HG02642 (cell line): ENCODE data around the gene TNS1.
A peak's percentile ranks its signal among the peaks of the same experiment; 100 is the strongest.

Source experiments
- ATAC-seq: cut with Tn5 transposase; IDR thresholded peaks from one replicate; pipeline ENCODE4 v1.9.1; 2021; ENCODE audit warnings: mild to moderate bottlenecking; ENCODE audit not compliant: unreplicated experiment, poor library complexity

Gene TNS1

DNA sequence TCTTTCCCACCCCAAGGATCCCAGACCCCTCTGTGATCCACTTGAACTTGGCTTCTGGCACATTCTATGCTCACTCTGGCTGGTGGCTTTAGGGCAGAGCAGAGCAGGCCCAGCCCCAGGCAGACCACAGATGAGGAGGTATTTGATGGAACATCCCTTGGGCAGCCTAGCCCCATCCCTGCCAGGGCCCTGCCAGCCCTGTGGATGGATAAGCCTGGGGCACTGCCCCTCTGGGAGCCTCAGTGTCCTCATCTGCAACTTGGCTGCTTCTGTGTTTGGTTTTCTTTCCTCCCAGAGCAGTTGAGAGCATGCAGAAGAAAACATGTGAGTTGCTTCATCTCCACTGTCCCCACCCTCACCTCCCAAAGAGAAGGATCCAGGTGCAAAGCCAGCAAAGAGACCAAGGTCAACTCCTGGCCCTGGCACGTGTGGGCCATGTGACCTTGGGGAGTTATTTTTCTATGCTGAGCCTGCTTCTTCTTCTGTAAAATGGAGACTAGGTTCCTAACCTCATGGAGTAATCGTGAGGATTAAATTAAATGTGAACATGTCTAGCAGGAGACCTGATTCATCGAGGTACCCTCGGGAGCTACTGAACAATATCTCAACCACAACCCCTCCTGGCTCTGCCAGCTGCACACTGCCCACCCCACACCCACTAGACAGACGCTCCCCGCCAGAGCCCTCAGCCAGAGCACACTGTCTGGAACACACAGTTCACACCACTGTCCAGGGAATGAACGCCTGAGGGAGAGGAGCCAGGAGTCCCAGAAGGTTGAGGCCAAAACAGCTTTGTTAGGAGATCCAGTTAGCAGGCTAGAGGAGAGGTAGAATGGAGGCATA is 14.6 kb upstream of the TNS1 start:
- ATAC-seq: no peak

DNA sequence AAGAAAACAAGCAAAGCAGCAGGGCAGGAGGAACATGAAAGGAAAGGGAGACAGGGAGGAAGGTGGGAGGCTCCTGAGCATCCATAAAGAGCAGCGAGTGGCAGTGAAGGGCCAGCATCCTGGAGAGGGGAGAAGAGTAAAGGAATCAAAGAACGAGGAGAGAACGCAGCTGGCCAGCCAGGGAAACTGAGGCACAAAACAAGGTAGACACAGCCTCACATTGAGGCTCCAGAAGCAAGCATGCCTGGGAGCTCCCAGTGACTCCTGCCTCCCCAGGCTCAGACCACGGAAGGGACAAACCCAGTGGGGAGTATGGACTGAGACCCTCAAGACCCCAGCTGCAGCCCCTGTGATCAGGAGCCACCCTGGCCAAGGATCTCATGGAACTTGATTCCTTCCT is 14.0 kb upstream of the TNS1 start:
- ATAC-seq: no peak

DNA sequence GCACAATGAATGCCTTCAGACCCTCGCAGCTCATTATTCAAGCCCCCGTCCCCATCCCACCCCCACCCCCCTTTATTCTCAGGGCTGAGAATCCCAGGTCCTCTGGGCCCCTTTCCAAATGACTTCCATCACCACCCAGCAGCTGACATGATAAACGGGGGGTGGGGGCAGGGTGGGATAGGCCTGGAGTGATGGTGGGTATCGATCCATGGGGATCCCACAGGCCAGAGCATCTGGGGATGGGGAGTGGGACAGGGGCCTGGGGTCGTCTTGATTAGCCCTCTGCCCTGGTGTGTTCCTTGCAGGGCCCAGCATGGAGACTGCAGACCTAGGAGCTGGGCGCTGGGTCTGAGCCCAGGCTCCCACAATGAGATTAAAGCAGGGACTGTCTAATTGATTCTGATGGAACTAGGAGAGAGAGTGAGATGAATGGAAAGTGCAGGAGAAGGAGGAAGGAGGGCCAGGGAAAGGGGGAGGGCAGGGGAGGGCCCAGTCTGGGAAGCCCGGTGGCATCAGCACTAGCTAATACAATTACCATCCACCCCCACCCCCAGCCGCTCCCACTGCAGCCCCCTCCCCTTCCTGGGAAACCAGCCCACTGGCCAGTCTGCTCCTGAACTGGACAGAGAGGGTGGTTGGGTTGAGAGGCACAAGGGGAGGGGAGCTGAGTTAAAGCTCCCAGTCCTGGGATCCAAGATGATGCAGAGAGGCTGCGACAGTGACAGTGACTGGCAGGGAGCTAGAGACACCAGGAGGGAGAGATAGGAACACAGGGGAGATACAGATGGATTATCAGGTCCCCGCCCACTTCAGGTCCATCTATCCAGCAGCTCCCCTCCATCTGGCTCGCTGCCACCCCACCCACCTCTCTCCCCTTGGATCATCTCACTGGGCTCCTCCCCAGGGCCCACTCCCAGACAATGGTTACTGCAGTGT is 13.1 kb upstream of the TNS1 start:
- ATAC-seq: no peak

DNA sequence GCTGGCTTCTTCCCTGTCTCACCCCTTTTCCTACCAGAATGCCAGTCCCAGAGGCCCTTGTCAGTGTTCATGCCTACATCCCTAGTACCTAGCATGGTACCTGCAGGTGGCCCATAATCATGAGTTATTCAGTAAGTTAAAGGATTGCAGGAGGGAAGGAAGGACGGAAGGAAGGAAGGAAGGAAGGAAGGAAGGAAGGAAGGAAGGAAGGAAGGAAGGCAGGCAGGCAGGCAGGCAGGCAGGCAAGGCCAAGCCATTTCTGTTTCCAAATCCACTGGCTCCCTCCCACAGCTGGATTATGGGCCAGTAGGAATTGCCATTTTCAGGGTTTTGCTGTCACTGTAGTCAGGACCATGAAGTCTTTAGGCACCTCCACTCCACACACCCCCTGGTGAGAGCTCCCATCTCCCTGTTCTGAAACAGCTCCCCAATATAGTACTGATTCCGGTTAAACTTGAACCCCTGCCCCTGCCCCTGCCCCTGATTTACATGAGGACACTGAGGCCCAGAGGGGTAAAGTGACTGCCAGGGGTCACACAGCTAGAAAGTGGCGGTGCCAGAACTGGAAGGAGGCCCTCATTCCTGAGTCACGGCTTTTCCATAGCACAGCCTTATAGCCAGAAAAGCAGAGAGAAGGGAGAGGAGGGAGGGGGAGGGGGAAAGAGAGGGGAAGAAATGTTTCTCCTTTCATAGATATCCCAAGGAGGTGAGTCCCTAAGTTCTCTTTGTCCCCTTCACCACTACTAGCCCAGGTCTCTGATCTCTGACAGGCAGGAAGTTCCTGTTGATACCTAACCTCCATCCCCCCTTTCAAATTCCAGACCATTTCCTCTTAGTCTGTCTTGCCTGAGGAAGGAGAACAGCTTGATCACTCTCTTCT is 12.2 kb upstream of the TNS1 start:
- ATAC-seq: no peak

DNA sequence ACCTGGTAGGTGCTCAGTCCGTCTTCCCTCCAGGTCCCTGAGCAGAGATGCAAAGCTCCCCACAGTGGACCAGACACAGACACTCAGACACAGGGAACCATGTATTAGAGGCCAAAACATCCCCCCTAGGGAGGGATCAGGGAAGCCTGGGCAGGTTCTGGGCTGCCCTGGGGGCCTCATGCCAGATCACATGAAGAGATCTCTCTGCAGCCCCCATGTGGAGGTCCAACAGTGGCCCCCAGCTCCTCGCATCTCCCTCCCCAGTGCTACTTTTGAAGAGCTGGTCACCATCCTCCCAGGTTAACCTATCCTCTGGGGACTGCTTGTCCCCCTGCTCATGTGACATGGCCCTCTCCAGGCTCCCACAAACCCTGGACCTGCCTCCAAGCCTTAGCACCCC is 10.5 kb upstream of the TNS1 start:
- no peak for ATAC-seq

DNA sequence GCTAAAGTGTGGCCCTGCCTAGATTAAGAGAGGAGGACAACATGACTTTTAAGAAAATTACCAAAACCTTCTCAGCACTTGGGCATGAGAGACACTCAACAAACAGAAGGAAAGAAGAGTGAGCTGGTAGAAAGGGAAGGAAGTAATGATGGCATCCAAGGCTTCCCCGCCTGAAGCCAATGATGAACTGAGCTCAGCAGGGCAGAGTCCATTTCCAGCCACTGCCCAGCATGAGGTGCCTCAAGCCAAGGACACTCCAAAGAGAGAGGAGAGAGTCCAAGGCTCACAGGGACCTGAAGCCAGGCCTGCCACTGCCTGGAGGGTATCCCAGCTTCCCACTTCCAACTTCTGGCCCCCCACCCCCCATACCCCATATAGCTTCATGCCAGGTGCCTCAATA is 9.5 kb upstream of the TNS1 start:
- no peak for ATAC-seq

DNA sequence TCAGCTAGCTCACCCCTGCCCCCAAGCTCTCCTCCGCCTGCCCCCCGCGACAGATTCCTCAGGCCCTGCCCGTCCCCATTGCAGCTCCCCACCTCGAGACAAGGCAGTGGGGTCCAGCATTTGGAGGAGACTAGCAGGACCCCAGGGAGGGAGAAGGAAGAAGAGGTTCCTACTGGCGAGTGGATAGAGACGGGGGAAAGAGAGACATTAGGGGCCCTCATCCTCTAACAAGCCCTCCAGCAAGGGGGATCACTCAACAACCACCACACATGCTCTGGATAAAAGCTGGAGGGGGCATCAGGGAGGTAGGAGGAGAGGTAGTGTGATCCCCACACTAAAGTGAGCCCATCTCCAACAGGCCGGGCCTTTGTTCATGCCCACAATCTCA is 8.9 kb upstream of the TNS1 start:
- no peak for ATAC-seq

DNA sequence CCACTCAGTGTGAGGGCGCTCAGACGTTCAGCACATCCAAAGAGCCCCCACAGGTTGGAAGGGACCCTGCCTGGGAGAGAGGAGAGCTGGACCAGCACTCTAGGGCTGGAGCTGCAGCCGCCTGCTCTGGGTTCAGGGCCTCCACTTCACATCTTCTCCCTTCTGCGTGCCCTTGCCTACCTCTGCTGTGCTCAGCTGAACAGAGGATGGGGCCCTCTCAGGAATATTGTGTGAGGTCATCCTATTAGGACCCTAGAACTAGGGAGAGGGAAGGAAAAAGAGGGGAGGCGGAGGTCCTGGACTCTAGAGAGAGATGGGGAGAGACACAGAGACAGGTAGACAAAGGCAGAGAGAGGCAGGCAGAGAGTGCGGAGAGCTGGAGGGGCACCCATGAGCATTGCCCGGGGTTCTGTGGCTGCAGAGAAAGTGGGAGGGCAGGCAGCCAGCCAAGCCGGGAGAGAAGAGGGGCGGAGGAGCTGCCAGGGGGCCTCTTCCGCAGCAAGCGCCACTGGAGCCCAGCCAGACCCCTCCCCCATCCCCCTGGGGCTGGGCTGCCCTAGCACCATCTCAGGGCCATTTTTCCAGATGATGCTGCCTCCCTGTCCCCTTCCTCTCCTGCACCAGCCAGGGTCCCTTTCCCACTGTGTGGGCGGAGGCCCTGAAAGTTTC is 8.3 kb upstream of the TNS1 start:
- no peak for ATAC-seq

DNA sequence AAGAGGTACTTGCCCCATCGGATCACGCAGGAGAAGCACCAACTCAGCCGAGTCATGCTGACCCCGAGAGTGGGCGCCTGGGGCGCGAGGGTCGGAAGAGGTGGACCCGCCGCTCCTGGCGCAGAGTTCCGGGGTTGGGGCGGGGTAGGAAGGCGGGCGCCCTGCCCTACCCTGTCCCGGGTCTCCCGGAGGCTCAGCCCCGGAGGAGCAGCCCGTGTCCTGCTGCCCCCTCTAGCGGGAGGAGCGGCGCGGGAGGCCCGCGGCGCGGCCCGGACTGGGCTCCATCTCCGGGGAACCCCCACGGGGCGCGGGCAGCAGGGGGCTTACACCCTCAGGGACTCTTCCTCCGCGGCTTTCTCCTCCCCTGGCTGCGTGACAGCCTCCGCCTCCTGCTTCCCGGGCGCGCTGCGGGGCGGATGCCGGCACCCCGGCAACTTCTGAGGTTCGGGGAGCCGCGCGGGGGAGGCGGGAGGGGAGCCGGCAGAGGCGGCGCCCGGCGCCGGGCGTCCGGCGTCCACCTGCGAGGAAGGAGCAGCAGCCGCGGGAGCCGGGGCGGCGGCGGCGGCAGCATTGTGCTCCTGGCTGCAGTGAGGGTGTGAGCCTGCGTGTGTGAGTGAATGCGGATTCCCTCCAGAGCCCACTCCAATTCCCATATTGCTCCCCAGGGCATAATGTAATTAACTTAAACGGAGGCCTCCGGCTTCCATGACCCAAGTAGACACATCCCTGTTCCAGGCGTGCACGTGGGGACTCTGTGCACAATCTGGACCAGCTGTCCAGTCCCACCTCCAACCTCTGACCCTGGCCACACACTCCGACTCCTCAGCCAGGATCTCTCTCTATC is 7.6 kb upstream of the TNS1 start:
- peak; percentile 47 for ATAC-seq

DNA sequence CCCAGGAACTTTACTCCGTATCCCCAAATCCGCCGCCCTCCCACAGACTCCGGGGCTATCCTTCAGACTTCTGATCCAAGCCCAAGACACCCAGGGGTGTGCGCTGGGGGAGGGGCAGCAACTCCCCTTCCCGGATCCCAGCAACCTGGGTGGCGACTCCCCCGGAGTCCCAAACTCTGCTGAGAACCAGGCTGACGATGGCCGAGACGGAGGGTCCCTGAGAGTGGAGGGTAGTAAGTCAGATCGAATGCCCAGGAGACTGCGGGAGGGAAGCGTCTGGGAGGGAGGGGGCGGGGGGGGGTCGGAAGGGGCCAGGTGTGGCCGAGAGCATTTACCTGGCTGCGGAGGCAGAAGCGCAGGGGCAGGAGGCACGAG is 7.0 kb upstream of the TNS1 start:
- no peak for ATAC-seq

DNA sequence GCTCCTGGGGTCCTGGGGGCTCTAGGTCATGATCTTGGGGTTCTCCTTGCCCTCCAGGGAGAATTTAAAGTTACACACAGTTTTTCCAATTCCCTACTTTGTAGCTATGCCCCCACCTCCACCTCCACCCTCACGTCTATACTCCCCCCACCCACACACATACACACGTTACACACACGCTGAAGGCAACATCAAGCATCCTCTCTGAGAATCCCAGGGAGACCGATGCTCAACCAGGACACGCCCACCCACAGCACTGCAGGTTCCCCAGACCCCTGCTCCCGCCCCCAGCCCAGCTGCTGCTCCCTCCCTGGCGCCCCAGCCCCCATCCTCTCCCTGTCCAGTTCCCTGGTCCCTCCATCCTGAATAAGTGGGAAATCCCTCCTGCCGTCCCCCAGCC is 6.4 kb upstream of the TNS1 start:
- no peak for ATAC-seq

DNA sequence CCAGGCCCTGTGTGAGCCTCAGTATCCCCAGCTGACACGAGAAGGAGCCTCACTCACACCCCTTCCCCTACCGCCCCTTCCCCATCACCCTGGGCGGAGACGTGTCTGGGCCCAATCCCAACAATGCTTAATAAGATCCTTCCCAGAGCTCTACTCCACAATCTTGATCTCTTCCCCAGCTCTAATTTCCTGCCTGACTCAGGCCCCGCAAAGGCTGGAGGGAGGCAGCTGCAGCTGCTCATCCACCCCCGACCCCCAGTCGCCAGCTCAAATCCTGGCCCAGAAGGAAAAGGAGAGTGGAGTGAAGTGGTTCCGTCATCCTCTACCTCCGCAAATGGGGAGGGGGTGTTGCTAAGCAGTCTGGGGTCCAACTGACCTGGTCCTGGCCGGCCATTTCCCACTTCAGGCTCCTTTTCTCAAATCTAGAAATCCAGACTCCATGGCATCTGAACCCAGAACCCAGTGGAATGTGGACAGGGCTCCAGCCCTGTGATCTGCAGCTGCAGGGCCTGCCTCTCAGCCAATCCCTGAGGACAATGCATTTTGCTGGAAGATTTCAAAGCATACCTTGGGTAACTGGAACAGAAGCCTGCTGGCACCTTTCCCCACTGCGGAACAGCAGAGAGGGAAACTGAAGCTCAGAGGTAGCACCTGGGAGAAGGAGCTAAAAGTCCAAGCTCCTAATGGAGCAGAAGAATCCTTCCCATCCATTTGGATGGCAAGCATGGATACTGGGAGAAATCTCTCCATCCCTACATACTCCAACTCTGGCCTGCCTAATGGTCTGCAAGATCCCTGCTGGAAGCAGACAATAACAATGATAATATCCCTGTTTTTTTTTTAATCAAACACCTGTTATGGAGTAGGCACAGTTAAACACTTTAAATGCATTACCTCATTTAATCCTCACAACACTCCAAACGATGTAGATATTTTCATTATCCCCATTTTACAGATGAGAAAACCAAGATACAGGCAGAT is 5.6 kb upstream of the TNS1 start:
- no peak for ATAC-seq

DNA sequence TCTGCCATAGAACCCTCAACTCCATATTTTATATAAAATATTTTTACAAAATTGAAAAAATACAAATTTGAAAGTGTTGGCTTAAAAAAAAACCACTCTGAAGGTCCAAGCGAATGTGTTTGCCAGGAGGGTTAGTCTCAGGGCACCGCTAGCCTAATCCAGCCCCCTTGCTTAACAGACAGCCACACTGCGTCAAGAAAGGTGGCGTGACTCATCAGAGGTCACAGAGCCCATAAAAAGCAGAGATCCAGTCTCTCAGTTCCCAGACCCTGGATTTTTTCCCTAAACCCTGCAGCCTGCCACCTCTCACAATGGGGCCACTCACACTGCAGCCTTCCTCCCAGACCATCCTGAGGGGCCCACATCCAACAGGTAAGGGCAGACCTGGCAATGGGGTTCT is 3.9 kb upstream of the TNS1 start:
- ATAC-seq: no peak

DNA sequence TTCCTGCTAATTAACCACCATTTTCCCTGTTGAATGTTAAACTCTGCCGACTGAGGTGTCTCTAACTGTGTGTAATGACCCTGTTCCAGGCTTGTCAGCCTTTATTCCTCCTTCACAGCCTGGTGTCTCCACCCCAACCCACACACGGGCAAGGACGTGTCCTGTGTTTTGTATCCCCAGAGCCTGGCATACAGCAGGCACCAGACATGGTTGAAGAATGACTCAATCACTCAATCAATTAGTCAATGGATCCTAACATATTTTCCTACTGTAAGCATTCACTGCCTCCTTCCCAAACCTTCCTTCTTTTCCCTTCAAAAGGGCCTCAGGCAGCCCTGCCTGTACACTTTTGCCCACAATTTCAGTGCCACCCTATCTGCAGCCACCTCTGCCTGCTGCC is 2.7 kb upstream of the TNS1 start:
- no peak for ATAC-seq

DNA sequence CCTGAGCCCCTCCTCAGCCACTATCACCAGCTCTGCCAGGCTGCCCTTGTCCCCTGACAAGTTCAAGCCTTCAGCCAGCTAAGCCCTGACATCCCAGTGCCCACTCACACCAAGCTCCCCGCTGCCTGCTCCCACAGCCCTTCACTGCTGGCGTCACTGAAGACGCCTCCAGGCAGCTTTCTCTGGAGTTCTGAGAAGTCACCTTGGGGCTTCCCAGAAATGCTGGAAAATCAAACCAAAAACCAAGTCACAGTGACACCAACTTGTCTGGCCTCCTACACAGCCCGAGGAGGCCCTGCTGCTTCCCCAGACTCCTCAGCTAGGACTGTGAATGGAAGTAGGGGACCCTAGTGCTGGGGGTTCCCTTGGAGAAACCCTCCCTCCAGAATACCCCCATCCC is 2.2 kb upstream of the TNS1 start:
- no peak for ATAC-seq

DNA sequence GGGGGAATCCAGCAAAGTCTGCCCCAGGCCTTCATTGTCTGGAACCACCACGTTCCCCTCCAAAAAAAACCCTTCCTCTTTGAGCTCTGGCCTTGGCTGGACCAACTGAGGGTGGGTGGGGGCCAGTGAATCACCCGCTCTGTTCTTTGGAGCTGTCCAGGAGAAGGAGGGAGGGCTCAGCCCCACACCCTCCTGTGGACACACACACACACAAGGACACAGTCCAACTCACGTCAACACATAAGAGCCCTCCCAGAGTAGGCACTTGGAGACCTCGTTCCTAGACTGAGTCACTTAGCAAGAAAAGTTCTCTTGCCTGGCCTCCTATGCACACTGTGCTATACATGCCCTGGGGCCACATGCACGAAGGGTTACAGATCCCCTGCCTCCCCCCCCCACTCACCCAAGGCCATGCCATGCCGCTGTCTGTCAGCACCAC is 1.2 kb upstream of the TNS1 start:
- ATAC-seq: no peak

DNA sequence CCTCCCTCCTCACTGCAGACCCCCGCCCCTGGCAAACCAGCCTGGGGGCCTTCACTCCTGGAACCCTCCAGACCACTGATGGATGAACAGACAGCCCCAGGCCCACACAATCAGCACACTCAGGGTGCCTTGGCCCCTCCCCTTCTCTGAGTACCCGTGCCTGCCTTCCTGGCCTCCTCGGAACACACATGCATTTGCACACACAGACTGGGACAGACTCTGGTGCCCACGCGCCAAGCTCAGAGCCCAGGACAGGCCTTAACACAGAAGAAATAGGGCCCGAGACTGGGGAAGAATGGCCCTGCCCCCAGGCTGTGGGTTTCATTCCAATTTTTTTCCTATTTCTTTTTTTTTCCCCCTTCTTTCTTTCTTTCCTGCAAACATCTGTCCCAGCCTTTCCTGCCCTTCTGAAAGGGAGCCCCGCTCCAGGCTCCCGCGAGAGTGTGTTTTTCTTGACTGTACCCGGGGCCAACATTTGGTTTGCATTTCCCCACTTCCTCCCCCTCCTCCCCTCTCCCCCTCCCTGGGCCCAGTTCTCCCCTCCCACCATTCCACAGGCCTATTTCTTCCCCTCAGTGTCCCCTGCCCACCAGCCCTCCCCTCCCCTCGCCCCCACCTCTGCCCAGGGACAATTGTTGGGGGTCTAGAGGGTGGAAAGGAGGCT is 618 bp upstream of the TNS1 start:
- no peak for ATAC-seq
